Prostate gland (tissue), 2 donors: ENCODE data around the gene ZNF688.

Source experiments
- POLR2AphosphoS5 ChIP-seq: sonication (generic); formaldehyde crosslinking; IDR thresholded peaks from one replicate; pipeline ENCODE4 v1.6.1; 2017; ENCODE audit warnings: antibody characterized with exemption
- TF ChIP-seq, protein P1 (sequence below), 4 experiments: fragments of 200-600 bp in 2 of 4; fragments of 450-650 bp in 2 of 4; sonication (generic) in 2 of 4; IDR thresholded peaks; 1 replicate in 3 of 4; 2 replicates in 1 of 4; pipeline ENCODE4 v1.5.1; 2016 to 2019; ENCODE audit warnings: antibody characterized with exemption in 4 of 4, mild to moderate bottlenecking in 2 of 4, moderate library complexity in 2 of 4

DNA sequence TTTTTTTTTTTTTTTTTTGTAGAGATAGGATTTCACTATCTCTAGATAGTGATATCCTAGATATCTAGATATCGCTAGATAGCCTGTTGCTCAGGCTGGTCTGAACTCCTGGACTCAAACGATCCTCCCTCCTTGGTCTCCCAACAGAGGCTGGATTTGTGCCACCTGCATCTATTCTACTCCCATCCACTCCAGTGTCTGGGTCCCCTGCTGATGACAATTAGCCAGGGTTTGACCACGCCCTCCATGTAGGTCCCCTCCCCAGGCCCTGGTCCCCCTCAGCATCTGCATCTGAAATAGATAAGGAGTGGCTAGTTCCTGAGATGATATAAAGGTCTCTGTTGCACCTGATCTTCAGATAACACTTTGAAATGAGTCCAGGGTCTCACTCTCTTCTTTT lies 2.2 kb downstream of the ZNF688 start:
- TF ChIP-seq, protein P1, sequence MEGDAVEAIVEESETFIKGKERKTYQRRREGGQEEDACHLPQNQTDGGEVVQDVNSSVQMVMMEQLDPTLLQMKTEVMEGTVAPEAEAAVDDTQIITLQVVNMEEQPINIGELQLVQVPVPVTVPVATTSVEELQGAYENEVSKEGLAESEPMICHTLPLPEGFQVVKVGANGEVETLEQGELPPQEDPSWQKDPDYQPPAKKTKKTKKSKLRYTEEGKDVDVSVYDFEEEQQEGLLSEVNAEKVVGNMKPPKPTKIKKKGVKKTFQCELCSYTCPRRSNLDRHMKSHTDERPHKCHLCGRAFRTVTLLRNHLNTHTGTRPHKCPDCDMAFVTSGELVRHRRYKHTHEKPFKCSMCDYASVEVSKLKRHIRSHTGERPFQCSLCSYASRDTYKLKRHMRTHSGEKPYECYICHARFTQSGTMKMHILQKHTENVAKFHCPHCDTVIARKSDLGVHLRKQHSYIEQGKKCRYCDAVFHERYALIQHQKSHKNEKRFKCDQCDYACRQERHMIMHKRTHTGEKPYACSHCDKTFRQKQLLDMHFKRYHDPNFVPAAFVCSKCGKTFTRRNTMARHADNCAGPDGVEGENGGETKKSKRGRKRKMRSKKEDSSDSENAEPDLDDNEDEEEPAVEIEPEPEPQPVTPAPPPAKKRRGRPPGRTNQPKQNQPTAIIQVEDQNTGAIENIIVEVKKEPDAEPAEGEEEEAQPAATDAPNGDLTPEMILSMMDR (IDR thresholded peaks at IDR 0.05), result no peak
- no peak for TF ChIP-seq POLR2AphosphoS5
